GM18868 (cell line): ENCODE measurements around the gene DAP.
A peak's percentile ranks its signal among the peaks of the same experiment; 100 is the strongest.

ENCODE experiments used
- ATAC-seq: cut with Tn5 transposase; IDR thresholded peaks from one replicate; pipeline ENCODE4 v1.9.1; 2021; ENCODE audit warnings: mild to moderate bottlenecking, moderate library complexity; ENCODE audit not compliant: unreplicated experiment

DAP gene

DNA sequence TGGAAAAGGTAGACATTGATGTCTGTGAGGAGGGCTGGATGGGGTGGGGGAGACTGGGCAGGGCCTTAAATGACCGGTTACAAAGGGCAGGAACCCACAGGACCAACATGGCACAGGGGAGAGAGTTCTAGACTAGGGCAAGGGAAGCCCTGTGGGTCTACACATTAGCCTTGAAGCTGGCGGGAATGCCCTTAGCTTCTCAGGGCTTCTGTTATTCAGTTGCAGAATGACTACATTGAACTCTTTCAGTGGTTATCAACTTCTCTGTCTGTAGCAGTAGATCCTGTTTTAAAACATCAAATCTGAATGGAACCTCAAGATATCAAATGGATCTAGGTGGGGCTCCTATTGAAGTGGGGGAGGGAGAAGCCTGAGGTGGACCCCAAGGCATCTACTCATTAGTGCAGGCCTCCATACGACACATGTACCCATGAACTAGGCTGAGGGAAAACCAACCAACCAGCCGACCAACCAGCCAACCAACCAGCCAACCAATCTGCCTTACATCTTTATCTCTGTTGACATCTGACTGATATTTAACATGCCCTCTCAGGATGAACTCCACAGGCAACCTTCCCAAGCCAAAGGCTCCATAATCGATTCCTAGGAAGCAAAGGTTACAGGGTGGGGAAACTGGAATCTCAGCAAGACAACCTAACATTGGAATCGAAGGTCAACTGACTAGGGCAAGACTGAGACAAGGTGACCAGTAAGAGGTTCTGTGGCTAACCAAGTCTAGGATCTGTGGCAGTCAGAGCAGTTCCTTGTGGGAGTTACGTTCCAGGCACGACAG is 48.3 kb downstream of the DAP start:
- peak; percentile 98 for ATAC-seq

GRCh38 chr5:10711562-10711961 is 49.5 kb downstream of the DAP start:
- no peak for ATAC-seq

- ATAC-seq, result no peak
These were observed 50.4 kb downstream of the DAP start for GRCh38 chr5:10710513-10711128.

GRCh38 chr5:10709933-10710332 is 51.1 kb downstream of the DAP start:
- ATAC-seq, result no peak

DNA sequence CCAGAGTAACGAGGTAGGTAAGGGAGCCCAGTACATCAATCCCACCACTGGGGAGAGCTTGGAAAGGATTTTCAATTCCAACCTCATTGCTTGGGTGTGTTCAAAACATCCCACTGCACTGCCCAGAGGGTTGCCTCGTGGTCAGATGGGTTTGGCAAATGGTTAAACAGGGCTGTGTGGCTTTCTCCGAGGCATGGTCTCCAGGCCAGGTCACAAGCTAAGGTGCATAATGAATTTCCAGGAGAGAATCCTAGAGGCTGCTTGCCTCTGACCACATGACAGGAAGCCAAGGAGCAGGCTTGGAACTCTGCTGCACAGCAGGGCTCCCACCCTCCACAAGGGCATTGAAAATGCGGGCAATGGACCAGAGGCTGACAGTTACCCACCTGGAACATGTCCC is 51.6 kb downstream of the DAP start:
- ATAC-seq, result no peak

DNA sequence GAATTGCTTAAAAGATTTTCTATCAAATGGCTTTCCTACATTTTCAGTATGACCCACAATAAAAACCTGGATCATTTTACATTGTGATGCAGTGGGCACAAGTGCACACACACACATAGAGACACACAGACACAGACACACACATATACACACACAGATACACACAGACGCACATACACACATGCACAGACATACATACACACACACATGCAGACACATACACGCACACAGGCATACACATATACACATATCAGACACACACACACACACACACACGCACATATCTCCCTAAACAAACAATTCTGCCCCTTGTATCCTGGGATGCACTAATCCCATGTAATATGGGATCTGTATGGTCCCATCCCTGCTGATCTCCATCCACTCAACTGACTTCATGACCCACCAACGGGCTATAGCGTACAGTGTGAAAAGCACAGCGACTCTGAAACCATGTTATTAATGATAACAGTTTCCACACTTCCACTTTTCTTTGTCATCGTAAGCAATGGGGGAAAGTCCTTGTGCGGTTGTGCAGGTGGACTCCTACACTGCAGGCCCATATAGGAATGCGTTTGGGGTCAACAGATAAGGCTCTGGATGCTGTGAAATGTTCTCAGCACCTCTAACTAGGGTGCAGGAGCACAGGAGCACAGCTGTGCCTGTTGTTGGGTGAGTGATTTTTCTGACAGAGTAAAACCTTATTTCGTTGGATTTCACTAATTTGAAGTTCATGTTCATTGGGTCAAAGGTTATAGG is 52.7 kb downstream of the DAP start:
- ATAC-seq, result no peak

DNA sequence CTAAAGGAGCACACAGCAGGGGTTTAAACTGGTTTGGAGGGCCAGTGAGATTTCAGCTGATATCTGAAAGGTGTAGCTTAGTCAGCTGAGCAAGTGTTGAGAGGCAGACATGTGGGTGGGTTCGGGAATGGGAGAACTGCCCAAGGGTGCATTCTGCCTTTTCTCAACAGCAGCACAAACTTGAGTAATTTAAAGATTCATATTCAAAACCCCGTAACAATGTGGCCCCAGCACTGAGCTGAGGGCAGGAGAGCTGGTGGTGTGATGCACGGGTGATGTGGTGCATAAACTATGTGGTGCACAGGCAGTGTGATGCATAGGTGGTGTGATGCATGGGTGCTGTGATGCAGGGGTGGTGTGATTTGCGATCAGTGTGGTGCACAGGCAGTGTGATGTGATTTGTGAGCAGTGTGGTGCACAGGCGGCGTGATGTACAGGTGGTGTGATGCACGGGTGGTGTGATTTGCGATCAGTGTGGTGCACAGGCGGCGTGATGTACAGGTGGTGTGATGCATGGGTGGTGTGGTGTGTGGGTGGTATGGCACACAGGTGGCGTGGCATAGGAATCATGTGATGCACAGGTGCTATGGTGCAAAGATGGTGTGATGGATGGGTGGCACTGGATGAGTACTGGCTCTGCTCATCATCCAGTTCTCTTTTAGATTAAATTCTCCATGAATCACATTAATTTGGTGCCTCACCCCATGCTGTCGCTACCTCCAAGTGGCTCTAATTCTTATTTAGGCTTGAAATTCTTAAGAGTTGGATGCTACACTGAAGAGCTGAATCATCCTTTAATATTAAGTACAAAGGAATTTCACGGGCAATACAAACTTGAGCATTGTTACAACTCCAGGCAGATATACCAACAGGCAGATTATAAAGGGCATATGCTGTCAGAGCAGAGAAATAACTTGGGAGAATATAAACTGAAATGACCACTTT is 53.6 kb downstream of the DAP start:
- no peak for ATAC-seq

- no peak for ATAC-seq
These were observed 54.7 kb downstream of the DAP start for GRCh38 chr5:10706326-10706725.

DNA sequence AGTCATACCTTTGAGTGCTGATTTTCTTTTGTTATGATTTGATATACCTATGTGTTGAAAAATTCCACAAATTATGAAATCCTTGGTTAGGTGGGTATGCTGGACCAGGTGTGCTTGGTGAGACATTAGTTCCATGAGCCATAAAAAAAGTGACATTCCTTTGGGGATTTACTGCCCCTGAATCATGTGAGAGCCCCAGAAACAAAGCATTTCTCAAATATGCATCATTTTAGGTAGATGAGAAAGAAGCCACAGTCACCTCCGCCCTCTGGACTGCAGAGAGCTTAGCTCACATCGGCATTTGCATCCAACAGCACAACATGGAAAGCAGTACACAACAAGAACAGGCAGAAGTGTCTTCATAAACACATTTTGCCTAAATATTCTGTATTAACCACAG is 55.3 kb downstream of the DAP start:
- ATAC-seq, result no peak

DNA sequence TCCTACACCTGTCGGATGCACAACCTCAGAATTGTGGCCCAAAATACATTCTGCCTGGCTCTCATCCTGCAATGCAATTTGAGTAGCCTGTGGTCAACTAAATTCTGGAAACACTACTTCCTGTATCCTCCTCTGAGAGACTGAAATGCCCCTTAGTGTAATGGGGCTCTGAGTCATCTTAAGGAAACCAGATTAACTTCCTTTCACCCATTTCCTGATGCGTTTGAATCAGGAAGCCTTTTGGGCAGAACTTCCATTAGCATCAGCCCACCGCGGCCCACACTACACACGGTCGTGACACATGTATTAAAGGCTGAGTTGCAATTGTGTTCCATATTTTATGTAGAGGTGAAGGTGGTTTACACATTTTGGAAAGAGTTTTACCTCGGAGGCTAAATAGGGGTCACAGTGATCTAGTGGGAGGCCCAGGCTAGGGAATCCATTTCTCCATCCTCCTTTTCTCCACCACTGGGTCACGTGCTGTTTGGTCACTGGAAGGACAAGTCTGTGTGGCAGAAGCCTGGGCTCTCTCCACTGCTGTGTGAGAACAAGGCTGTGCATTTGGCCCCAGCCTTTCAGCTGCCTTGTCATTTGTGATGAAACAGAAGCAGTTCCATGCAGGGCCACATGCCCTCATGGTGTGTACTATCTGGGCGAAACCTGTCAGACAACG is 55.9 kb downstream of the DAP start:
- ATAC-seq, result no peak

GRCh38 chr5:10703676-10704075 is 57.4 kb downstream of the DAP start:
- no peak for ATAC-seq

DNA sequence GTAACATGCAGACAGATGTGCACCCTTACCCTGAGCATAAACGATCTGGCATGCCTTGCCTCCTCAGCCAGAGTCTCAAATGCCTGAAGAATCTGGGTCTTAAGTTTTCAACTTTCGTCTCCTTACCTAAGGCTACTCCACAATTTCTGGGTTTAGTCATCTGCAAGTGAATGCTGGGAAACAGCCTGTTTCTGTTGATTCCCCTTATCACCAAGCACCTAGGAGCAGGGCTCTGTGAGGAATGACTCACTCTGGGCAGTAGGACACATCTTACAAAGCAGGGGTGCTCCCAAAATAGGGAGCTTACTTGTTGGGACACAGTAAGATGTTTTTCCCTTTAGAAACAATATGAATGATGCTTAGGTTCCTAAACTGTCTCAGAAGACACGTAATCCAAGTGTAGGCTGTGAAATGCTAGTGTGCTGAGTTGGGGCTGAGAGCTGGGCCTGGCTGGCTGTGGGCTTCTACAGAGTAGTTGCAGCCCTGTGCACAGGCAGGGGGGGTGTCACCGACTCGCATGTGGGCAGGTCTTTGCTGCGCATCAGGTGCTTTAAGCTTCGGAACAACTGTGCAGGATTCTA is 58.0 kb downstream of the DAP start:
- ATAC-seq, result no peak

DNA sequence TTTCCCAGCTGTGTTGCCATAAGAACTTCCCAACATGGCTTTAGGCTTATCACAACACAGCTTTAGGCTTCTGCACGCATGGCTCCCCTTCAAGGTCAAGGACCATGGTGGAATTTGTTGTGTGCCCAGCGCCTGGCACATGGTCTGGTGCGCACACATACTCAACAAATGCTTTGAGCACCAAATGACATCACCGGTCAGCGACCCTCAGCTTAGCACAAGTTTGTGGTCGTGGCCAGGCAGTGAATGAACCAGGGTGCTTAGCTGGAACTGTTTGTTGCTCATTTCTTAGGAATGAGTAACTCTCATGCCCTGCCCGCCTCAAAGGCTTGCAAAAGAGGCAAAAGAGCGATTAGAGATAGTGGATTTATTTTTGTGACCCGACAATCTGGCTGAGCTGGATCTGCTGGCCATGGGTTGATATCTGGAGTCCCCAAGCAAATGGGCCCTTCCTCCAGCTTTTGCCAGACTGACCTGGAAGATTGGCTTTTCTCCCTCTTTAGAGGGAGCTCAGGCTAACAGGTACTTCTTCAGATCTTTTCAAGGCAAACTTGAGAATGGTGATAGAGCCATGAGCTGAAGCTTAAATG is 58.9 kb downstream of the DAP start:
- ATAC-seq, result no peak

DNA sequence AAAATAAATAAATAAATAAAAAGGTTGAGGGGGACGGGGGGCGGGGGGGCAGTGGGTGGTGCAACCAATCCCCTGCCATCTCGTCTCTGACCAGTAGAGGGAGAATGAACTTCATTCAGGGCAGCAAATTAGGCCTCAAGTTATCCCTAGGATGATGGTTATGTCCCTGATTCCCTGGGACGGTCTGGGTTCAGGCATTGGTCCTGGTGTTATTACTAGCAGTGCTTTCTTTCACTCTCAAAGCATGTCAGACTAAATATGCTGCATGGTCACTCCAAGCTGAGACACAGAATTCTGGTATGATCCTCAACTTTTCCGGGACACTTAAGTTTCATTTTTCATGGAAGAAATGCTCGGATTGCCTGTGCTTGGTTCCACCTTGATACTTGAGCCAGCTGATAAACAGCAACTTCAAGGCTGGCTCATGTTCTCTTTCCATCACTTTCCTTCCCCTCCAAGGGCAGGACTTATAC is 59.4 kb downstream of the DAP start:
- ATAC-seq, result no peak

DNA sequence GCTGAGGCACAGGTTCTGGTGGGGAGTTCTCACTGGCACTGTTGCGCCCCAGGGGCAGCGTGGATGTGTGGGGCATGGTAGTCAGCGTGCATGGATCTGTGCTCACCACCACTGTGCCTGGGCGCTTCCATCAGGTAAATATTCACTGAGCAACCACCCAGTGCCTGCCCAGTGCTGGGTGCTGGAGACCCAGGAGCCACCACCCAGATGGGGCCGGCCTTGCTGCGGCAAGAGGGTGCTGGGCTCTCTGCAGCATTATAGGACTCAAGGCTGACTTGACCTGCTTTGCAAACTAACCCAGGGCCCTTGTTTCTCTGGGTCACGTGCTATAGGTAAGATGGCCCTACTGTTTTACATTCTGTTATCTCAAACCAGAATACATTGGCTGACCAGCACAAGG is 60.5 kb downstream of the DAP start:
- no peak for ATAC-seq

GRCh38 chr5:10699987-10700386 is 61.0 kb downstream of the DAP start:
- peak; percentile 72 for ATAC-seq

GRCh38 chr5:10699281-10699874 is 61.7 kb downstream of the DAP start:
- ATAC-seq, result peak; percentile 40

DNA sequence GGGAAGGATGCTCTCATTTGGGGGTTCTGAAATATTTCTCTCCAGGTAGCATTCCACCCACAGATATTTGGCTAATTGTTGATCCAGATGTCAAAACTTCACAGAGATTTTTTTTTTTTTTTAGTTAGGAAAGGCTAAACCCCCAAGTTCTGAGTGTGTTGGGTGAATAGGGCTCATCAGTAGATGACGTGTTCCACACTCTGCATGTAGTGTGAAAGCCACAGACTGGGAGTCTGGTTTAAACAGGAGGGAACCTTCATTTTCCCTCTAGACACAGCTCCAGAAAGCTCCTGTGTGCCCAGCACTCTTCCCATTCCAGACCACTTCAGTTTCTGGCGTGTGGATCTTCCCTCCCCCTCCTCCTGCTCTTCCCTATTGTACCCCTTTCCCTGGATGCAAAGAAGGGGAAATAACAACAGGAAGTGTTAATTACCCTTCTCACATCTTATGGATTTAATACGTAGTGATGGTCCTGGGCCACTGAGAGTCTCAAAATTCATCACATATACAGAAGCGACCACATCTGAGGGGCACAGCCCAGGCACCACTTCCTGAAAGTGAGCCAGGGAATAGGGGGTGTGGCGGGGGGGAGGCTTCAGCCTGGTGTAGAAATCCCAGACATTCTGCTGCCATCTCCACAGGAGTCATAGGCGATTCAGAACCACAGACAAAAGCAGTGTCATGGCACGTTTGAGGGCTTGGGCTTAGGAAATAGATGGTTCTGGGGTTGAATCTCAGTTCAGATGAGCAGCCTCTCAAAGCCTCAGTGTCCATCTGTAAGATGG is 65.1 kb downstream of the DAP start:
- ATAC-seq, result no peak
